Sigmoid colon (tissue), 7 donors: ENCODE data around the gene CENPO. TPM values are rescaled to one million over a fixed set of nuclear protein-coding genes. Genes with fewer than 3 reads are reported as not detected.
A peak's percentile ranks its signal among the peaks of the same experiment; 100 is the strongest.

ENCODE experiments used
- DNase-seq: peaks from one replicate; pipeline ENCODE4 v3.0.0-alpha.2; 2019
- H3K27ac ChIP-seq, 4 donors: fragments of 200-600 bp; sonication (generic); one replicate each; pipeline ENCODE4 v1.5.1; 2016 to 2019; ENCODE audit warnings: mild to moderate bottlenecking in 1 of 4
- H3K27me3 ChIP-seq, 3 donors: fragments of 200-600 bp; sonication (generic); one replicate each; pipeline ENCODE4 v1.5.1; 2019; ENCODE audit warnings: mild to moderate bottlenecking in 1 of 3
- H3K36me3 ChIP-seq, 4 donors: fragments of 200-600 bp; sonication (generic); one replicate each; pipeline ENCODE4 v1.5.1; 2016 to 2019
- H3K4me1 ChIP-seq, 4 donors: fragments of 200-600 bp; sonication (generic); one replicate each; pipeline ENCODE4 v1.5.1; 2017 to 2019
- H3K4me3 ChIP-seq, 4 donors: fragments of 200-600 bp; sonication (generic); one replicate each; pipeline ENCODE4 v1.5.1; 2017 to 2019; ENCODE audit warnings: mild to moderate bottlenecking in 2 of 4, moderate library complexity in 1 of 4
- H3K9me3 ChIP-seq, 4 donors: fragments of 200-600 bp in 3 of 4; sonication (generic) in 3 of 4; one replicate each; pipeline versions ENCODE4 v1.5.1 to v1.6.1; 2013 to 2019
- CTCF ChIP-seq, 4 experiments: fragments of 450-650 bp in 3 of 4; fragments of 200-600 bp in 1 of 4; IDR thresholded peaks; one replicate each; pipeline ENCODE4 v1.5.1; 2016 to 2019; ENCODE audit warnings: antibody characterized with exemption in 4 of 4, mild to moderate bottlenecking in 3 of 4, moderate library complexity in 2 of 4
- EP300 ChIP-seq, 4 donors: sonication (generic); formaldehyde crosslinking; IDR thresholded peaks; one replicate each; pipeline ENCODE4 v1.6.1; 2017; ENCODE audit warnings: antibody characterized with exemption in 4 of 4
- POLR2A ChIP-seq, 2 donors: fragments of 450-650 bp; IDR thresholded peaks; one replicate each; pipeline ENCODE4 v1.6.1; 2016; ENCODE audit warnings: antibody characterized with exemption in 2 of 2, mild to moderate bottlenecking in 2 of 2, moderate library complexity in 2 of 2
- POLR2AphosphoS5 ChIP-seq, 4 donors: sonication (generic); formaldehyde crosslinking; IDR thresholded peaks; one replicate each; pipeline ENCODE4 v1.6.1; 2017; ENCODE audit warnings: antibody characterized with exemption in 4 of 4
- WGBS, 2 donors: extraction: QIAGEN DNeasy Blood & Tissue Kit; methylation state at CpG; one replicate each; pipeline ENCODE4 v1.1.7; 2013; 5-methylcytosine and 5-hydroxymethylcytosine counted together
- intact Hi-C: fragments of 100-400 bp; cut with DNase I; formaldehyde crosslinking; loops from one replicate; pipeline ENCODE4 v1.15.1; 2023
- polyA plus RNA-seq, 3 donors: library from polyadenylated mRNA; stranded (reverse); fragments of 200-250 nt; gene quantifications; one replicate each; pipeline ENCODE4 v1.2.3, GENCODE V29; 2013
- total RNA-seq, 4 donors: library from RNA; depleted of rRNA; stranded (reverse); fragments of >200 nt; gene quantifications; one replicate each; pipeline ENCODE4 v1.1.0, GENCODE V29; 2016
- donor health status: healthy with polysubstance abuse.
- donor health status: Bipolar disorder and iron deficiency.
- donor health status: healthy.

Gene CENPO
- total and polyA plus RNA-seq, 7 donors = 0.49 to 10.4 (median 4.9) TPM

DNA sequence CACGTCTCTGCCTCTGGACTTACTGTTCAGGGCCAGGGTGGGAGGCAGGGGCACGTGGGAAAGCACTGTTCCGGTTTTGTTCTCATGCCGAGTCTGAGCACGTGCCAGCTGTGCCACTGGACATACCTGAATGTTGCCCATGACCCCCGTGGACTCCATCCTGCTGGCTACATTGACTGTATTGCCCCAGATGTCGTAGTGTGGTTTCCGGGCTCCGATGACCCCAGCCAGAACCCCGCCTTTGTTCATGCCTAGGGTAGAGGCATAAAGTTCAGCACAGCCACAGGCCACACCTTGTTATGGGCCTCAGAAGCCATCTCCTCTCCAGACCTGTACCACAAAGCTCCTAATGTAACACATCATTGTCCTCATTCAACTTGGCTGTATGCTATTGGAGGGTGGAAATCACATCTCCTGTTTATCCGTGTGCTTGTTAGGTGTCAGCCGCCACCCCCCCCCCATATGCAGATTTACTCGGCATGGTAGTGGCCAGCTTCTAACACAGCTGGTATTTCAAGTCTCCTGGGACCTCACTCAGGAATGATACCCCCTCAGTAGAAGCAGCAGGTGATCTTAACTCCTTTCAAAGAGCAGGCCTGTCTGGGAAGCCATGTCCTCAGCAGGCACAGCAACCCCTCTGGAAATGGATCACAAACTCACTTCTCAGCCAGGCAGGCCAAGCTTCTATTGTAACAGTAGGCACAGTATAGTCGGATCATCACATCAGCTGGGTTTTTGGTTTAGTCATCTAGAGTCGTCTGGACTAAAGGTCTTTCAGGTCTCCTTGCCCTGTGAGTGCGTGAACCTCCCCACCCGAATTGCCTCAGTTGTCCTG lies 27.6 kb downstream of the CENPO start:
- no peaks in the 10 kb centered on the region for H3K27me3 ChIP-seq
- H3K4me1 ChIP-seq = no peaks in the 10 kb centered on the region
- no peak overlapping the region for H3K4me3 ChIP-seq
- DNase-seq = peak; percentile 41
- no peaks in the 10 kb centered on the region for H3K9me3 ChIP-seq
- H3K36me3 ChIP-seq = peaks cover 0 to 14% (median 0%) of the 10 kb centered on the region in 4 donors
- no peak overlapping the region for H3K27ac ChIP-seq
- intact Hi-C loops = no loop called here
- 86 to 91% methylated on average over 17 of the region's 17 CpGs for WGBS, 2 donors
- TF ChIP-seq CTCF (IDR thresholded peaks at IDR 0.05) (no peak), EP300 (IDR thresholded peaks at IDR 0.05) (no peak), POLR2A (IDR thresholded peaks at IDR 0.05) (no peak), POLR2AphosphoS5 (IDR thresholded peaks at IDR 0.05) (no peak)

GRCh38 chr2:24821433-24821891 lies 28.2 kb downstream of the CENPO start:
- intact Hi-C loops = no loop called here
- peak; percentile 33 for DNase-seq
- Histone ChIP-seq H3K27me3 (no peaks in the 10 kb centered on the region), H3K9me3 (no peaks in the 10 kb centered on the region), H3K27ac (no peak overlapping the region), H3K4me3 (no peak overlapping the region), H3K4me1 (no peaks in the 10 kb centered on the region), H3K36me3 (peaks cover 0 to 10% (median 0%) of the 10 kb centered on the region in 4 donors)
- 92 to 96% methylated on average over 15 of the region's 15 CpGs for WGBS, 2 donors
- TF ChIP-seq POLR2A (IDR thresholded peaks at IDR 0.05) = no peak
- no peak for TF ChIP-seq CTCF (IDR thresholded peaks at IDR 0.05)
- TF ChIP-seq EP300 (IDR thresholded peaks at IDR 0.05) = no peak
- no peak for TF ChIP-seq POLR2AphosphoS5 (IDR thresholded peaks at IDR 0.05)

DNA sequence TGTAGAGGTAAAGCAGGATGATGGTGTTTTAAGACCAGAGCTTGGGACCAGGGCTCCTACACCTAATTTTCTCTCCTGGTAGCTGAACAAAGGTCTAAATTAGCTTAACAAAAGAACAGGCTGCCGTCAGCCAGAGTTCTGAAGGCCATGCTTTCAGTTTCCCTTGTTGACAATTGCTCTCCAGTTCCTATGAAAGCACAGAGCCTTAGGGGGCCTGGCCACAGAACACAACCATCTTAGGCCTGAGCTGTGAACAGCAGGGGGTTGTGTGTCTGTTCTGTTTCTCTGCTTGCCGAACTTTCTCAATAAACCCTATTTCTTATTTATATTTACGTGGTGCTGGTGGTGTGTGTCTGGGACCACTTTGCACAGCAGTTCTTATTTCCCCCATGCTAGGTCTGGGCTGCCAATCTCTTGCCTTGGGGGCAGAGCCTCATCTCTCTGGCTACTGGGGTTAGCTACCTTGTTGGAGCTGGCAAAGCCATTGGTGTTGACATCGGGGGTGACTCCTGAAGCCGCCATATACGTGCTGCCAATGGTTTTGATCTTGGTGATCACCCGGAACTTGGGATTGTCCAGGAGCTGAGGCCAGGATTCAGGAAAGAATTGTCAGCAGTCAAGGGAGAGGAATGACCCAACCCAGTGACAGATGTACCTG lies 29.0 kb downstream of the CENPO start:
- Histone ChIP-seq H3K27me3 (no peaks in the 10 kb centered on the region), H3K4me3 (no peak overlapping the region), H3K9me3 (no peaks in the 10 kb centered on the region), H3K4me1 (peaks cover 0 to under 1% (median 0%) of the 10 kb centered on the region in 4 donors), H3K36me3 (peaks cover 0 to 8% (median 0%) of the 10 kb centered on the region in 4 donors), H3K27ac (no peak overlapping the region)
- TF ChIP-seq POLR2AphosphoS5 (IDR thresholded peaks at IDR 0.05) (no peak), CTCF (IDR thresholded peaks at IDR 0.05) (no peak), EP300 (IDR thresholded peaks at IDR 0.05) (no peak), POLR2A (IDR thresholded peaks at IDR 0.05) (no peak)
- intact Hi-C loops = no loop called here
- peak; percentile 36 for DNase-seq
- 91 to 92% methylated on average over 7 of the region's 7 CpGs for WGBS, 2 donors

DNA sequence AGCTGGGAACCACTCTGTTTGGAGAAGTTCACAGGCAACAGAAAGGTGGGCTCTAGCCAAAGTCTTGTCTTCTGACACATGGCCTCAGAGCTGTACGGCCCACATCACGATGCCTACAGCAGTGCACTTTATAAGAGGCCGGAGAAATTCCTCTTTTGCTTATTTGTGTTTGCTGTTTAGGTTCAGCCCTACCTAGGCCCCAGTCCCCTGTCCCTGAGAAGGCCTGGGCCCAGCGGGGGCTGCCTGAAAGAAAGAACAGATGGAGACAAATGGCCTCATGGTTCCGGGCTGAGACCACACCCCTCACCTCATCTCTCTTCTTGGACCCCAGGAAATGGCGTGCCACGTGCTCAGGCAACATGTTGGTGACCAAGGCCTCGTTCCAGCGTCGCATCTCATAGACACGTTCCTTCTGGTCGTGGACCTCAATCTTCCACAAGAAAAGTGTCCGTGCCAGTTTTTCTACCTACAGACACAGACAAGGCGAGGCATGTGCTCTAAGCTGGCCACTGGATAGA lies 30.9 kb downstream of the CENPO start:
- no peak overlapping the region for H3K4me3 ChIP-seq
- H3K27ac ChIP-seq = no peak overlapping the region
- H3K36me3 ChIP-seq = peaks cover 0 to 8% (median 0%) of the 10 kb centered on the region in 4 donors
- DNase-seq = peak; percentile 43
- peaks cover 0 to 10% (median 8%) of the 10 kb centered on the region in 4 donors for H3K4me1 ChIP-seq
- intact Hi-C loops = no loop called here
- H3K27me3 ChIP-seq = no peaks in the 10 kb centered on the region
- TF ChIP-seq CTCF (IDR thresholded peaks at IDR 0.05) (no peak), POLR2AphosphoS5 (IDR thresholded peaks at IDR 0.05) (no peak), EP300 (IDR thresholded peaks at IDR 0.05) (no peak), POLR2A (IDR thresholded peaks at IDR 0.05) (no peak)
- 95 to 97% methylated on average over 14 of the region's 14 CpGs for WGBS, 2 donors
- no peaks in the 10 kb centered on the region for H3K9me3 ChIP-seq
